ENCODE results near the gene MBD3.

- TF ChIP-seq CTCF (IDR thresholded peaks at IDR 0.05; ENCODE audit: insufficient read depth, low read depth, low read length) (no peak), EZH2 (IDR thresholded peaks at IDR 0.05; ENCODE audit: insufficient read depth, low read length) (no peak)
Observed at GRCh38 chr19:1555487-1556389, 36.9 kb downstream of the MBD3 start.

Data from astrocyte (in vitro differentiated cells and primary cell).